Stimulated activated memory B cell treated with anti-CD40 and anti-IgM and Interleukin-4, amounts not matched to agents 10 μg/mL and 1 μg/mL and 100 μg/mL, for 72 hours (primary cell): ENCODE measurements around the gene ACTRT3.

Source experiments
- ATAC-seq: fragments of 150-1000 bp; cut with Tn5 transposase; 2 replicates; pipeline ENCODE4 v1.10.0; 2021
- H3K27ac Mint-ChIP-seq: one replicate; pipeline ENCODE4 v1.8.0; 2022; ENCODE audit warnings: mild to moderate bottlenecking, mixed read lengths
- H3K27me3 Mint-ChIP-seq: one replicate; pipeline ENCODE4 v1.8.0; 2022; ENCODE audit warnings: mixed read lengths
- H3K36me3 Mint-ChIP-seq: one replicate; pipeline ENCODE4 v1.8.0; 2022; ENCODE audit warnings: mixed read lengths
- H3K4me1 Mint-ChIP-seq: one replicate; pipeline ENCODE4 v1.8.0; 2022; ENCODE audit warnings: mixed read lengths
- H3K4me3 Mint-ChIP-seq: one replicate; pipeline ENCODE4 v1.8.0; 2022; ENCODE audit warnings: mild to moderate bottlenecking, moderate library complexity, mixed read lengths
- H3K9me3 Mint-ChIP-seq: one replicate; pipeline ENCODE4 v1.8.0; 2022; ENCODE audit warnings: mixed read lengths

Gene ACTRT3

GRCh38 chr3:169769287-169770181 lies at the start of gene ACTRT3:
TSS of gene ACTRT3 (minus strand) at chr3:169769561. CDS start at chr3:169769520, 41 bp downstream.
- Mint-ChIP-seq H3K36me3 (no peaks in the 10 kb centered on the region), H3K27ac (peak within 1 kb of the TSS; percentile 85), H3K4me3 (peak within 1 kb of the TSS; percentile 77), H3K9me3 (peaks cover 7% of the 10 kb centered on the region), H3K27me3 (no peaks in the 10 kb centered on the region), H3K4me1 (peaks cover 23% of the 10 kb centered on the region)
- ATAC-seq: peak; percentile 43

DNA sequence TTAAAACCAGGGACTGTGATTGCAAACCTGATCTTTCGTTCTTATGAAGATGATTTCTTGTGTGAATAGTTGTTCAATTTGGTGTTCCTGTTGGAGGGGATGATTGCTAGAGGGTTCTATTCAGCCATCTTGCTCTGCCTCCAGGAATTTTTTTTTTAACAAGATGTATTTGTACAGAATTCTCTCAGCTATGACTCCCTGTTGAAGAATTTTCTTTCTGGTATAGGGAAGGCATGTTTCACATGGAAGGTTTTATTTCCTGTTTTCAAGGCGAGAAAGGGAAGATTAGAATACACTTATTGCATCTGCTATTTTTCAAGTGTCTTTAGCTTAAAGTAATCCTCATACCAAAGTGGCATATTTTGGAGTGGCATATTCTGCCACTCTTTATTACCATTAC lies 49.0 kb upstream of the ACTRT3 start:
- H3K4me1 Mint-ChIP-seq: peaks cover 19% of the 10 kb centered on the region
- H3K27me3 Mint-ChIP-seq: no peaks in the 10 kb centered on the region
- no peak for ATAC-seq

GRCh38 chr3:169815590-169816150 lies 46.3 kb upstream of the ACTRT3 start:
- H3K27ac Mint-ChIP-seq: peak overlapping the region; percentile 97
- H3K36me3 Mint-ChIP-seq: peaks cover 12% of the 10 kb centered on the region
- peaks cover 31% of the 10 kb centered on the region for H3K4me1 Mint-ChIP-seq
- no peak for ATAC-seq
- H3K9me3 Mint-ChIP-seq: peaks cover 8% of the 10 kb centered on the region
- H3K4me3 Mint-ChIP-seq: no peak overlapping the region
- H3K27me3 Mint-ChIP-seq: no peaks in the 10 kb centered on the region

More for the DNA sequence above, 49.0 kb upstream of the ACTRT3 start:
- no peak overlapping the region for H3K4me3 Mint-ChIP-seq
- H3K27ac Mint-ChIP-seq: no peak overlapping the region
- H3K36me3 Mint-ChIP-seq: peaks cover 12% of the 10 kb centered on the region
- H3K9me3 Mint-ChIP-seq: peaks cover 8% of the 10 kb centered on the region

- Mint-ChIP-seq H3K27ac (peak overlapping the region; percentile 97), H3K27me3 (no peaks in the 10 kb centered on the region), H3K4me3 (peak overlapping the region; percentile 86), H3K9me3 (peaks cover 8% of the 10 kb centered on the region), H3K4me1 (peaks cover 37% of the 10 kb centered on the region), H3K36me3 (peaks cover 12% of the 10 kb centered on the region)
- peak; percentile 96 for ATAC-seq
These were observed 44.6 kb upstream of the ACTRT3 start for GRCh38 chr3:169813757-169814517.

DNA sequence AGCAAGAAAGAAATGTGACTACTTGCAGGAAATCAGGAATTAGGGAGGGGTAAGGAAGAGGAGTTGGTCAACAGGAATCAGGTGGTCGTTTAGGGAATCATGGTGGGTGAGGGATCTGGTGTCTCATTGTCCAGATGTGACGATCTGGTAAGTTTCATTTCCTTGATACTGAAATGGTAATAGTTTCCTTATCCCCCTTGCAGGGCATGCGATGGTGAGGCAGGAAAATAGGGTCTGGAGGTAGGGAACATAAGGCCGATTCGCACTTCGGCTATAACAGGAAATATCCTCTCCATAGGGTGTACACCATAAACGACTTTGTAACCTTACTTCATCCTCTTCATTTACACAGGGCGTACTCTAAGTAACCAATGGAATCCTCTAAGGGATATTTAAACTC lies 43.9 kb upstream of the ACTRT3 start:
- H3K36me3 Mint-ChIP-seq: peaks cover 14% of the 10 kb centered on the region
- ATAC-seq: no peak
- H3K4me3 Mint-ChIP-seq: peak overlapping the region; percentile 86
- peaks cover 33% of the 10 kb centered on the region for H3K4me1 Mint-ChIP-seq
- peaks cover 8% of the 10 kb centered on the region for H3K9me3 Mint-ChIP-seq
- H3K27ac Mint-ChIP-seq: peak overlapping the region; percentile 97
- H3K27me3 Mint-ChIP-seq: no peaks in the 10 kb centered on the region

- Mint-ChIP-seq H3K4me3 (peak within 1 kb of the TSS; percentile 86), H3K27me3 (no peaks in the 10 kb centered on the region), H3K36me3 (peaks cover 17% of the 10 kb centered on the region), H3K27ac (peak within 1 kb of the TSS; percentile 97), H3K9me3 (peaks cover 8% of the 10 kb centered on the region), H3K4me1 (peaks cover 31% of the 10 kb centered on the region)
- peak; percentile 82 for ATAC-seq
These were observed 43.2 kb upstream of the ACTRT3 start, which contains the start of the genes LRRC34 and LRRIQ4 for GRCh38 chr3:169812332-169813235. TSS of gene LRRC34 (minus strand) at chr3:169812904. CDS start at chr3:169812548, 356 bp downstream. TSS of gene LRRIQ4 (plus strand) at chr3:169812870. CDS start at chr3:169821922, 9,052 bp downstream.

DNA sequence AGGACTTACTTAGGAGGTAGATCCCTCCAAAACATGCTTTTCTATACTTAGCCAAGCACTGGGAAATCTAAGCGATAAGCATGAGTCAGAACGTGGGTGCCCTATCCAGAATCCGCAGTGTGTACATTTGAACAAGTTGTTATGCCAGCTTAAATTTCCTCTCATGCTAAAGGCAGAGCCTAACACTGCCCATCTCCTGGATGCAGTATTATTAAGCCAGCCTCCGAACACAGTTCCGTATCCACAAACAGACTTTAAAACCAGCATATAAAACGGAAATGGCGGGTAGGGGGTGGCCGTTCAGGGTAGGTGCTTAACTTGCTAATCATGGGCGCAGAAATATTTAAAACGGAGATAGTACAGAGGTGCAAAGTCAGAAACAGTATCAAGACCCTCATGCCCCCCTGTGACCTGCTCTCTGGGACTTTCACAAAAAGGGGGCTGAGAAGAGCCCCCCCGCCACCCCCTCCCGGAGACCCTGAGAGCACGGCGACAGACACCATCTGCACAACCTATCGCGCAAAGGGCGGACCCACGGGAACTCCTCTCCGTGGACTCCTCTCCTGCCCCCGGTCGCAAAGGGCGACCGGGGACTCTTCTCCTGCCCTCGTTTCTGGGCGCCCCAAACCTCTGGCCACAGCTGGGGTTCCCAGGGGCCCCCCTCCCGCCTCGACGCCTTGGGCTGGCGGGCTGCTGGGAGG lies 42.4 kb upstream of the ACTRT3 start:
- Mint-ChIP-seq H3K36me3 (peaks cover 17% of the 10 kb centered on the region), H3K27me3 (no peaks in the 10 kb centered on the region), H3K27ac (peak overlapping the region; percentile 97), H3K4me1 (peaks cover 31% of the 10 kb centered on the region), H3K9me3 (peaks cover 8% of the 10 kb centered on the region), H3K4me3 (peak overlapping the region; percentile 86)
- ATAC-seq: peak; percentile 17

- Mint-ChIP-seq H3K27ac (no peak overlapping the region), H3K4me3 (no peak overlapping the region)
These were observed 40.0 kb upstream of the ACTRT3 start for GRCh38 chr3:169809230-169809795.

DNA sequence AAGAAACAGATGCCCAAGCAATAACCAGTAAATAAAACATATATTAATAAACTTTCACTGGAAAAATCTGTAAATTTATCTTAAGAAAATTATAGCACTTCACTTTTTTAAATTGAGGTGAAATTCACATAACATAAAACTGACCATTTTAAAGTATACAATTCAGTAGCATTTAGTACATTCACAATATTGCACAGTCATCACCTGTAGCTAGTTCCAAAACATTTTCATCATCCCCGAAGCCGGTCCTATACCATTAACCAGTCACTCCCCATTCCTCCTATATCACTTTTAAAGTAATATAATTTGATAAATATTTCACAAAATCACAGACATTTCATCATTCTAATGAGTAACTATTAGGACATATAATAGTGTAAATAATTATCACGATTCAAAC lies 35.3 kb upstream of the ACTRT3 start:
- no peak overlapping the region for H3K27ac Mint-ChIP-seq
- H3K27me3 Mint-ChIP-seq: no peaks in the 10 kb centered on the region
- no peaks in the 10 kb centered on the region for H3K9me3 Mint-ChIP-seq
- H3K4me1 Mint-ChIP-seq: peaks cover 6% of the 10 kb centered on the region
- peaks cover 14% of the 10 kb centered on the region for H3K36me3 Mint-ChIP-seq
- no peak overlapping the region for H3K4me3 Mint-ChIP-seq
- ATAC-seq: no peak

More at GRCh38 chr3:169809230-169809795, 40.0 kb upstream of the ACTRT3 start:
- peaks cover 5% of the 10 kb centered on the region for H3K36me3 Mint-ChIP-seq
- H3K4me1 Mint-ChIP-seq: peaks cover 28% of the 10 kb centered on the region
- H3K27me3 Mint-ChIP-seq: no peaks in the 10 kb centered on the region
- no peak for ATAC-seq
- no peaks in the 10 kb centered on the region for H3K9me3 Mint-ChIP-seq

GRCh38 chr3:169792359-169792758 lies 23.0 kb upstream of the ACTRT3 start:
- no peaks in the 10 kb centered on the region for H3K4me1 Mint-ChIP-seq
- no peak for ATAC-seq
- no peaks in the 10 kb centered on the region for H3K27me3 Mint-ChIP-seq
- H3K27ac Mint-ChIP-seq: no peak overlapping the region
- no peak overlapping the region for H3K4me3 Mint-ChIP-seq
- H3K36me3 Mint-ChIP-seq: peaks cover 23% of the 10 kb centered on the region
- H3K9me3 Mint-ChIP-seq: no peaks in the 10 kb centered on the region

DNA sequence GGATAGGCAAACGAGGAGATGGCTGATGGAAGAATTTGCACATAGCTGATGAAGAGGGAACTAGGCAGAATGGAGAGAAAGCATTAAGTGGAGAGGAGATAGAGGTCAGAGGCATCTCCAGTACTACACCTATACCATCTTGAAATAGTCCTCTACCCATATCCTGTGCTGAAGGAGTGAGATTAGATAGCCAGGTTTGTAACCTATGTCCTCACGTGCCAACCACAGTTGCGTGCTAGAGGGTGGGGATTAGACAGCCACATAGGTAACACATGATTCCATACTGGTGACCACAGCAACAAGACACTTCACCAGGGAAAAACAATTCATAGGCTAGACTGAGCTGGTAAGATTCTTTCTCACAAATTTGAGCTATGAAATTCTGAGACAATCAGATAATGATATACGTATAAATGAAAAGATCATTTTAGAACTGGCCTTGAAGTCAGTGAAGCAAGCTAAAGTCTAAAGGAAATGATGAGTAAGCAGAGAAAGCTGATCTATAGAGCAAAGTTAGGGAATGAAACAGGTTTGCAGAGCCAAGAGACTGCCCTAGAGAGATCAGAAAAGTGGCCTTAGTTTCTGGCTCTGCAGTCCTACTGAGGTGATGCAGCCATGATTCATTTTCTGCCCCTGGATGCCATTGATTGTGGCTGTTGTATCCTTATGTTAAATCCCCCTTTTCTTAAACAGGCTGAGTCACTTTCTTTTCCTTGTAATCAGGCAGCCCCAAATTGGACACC lies 21.5 kb upstream of the ACTRT3 start:
- H3K9me3 Mint-ChIP-seq: no peaks in the 10 kb centered on the region
- no peak for ATAC-seq
- H3K4me3 Mint-ChIP-seq: no peak overlapping the region
- H3K27ac Mint-ChIP-seq: peak overlapping the region; percentile 4
- H3K4me1 Mint-ChIP-seq: no peaks in the 10 kb centered on the region
- H3K36me3 Mint-ChIP-seq: peaks cover 34% of the 10 kb centered on the region
- H3K27me3 Mint-ChIP-seq: no peaks in the 10 kb centered on the region

- Mint-ChIP-seq H3K4me3 (no peak overlapping the region), H3K4me1 (no peaks in the 10 kb centered on the region), H3K27me3 (no peaks in the 10 kb centered on the region), H3K9me3 (no peaks in the 10 kb centered on the region), H3K27ac (no peak overlapping the region), H3K36me3 (peaks cover 40% of the 10 kb centered on the region)
- ATAC-seq: no peak
These were observed 20.9 kb upstream of the ACTRT3 start for GRCh38 chr3:169790219-169790618.

GRCh38 chr3:169787791-169788190 lies 18.4 kb upstream of the ACTRT3 start:
- Mint-ChIP-seq H3K27ac (no peak overlapping the region), H3K4me1 (no peaks in the 10 kb centered on the region), H3K36me3 (peaks cover 39% of the 10 kb centered on the region), H3K27me3 (no peaks in the 10 kb centered on the region), H3K4me3 (no peak overlapping the region), H3K9me3 (no peaks in the 10 kb centered on the region)
- ATAC-seq: no peak
